ENCODE data around the gene ARL16. TPM values are rescaled to one million over a fixed set of nuclear protein-coding genes. Genes with fewer than 3 reads are reported as not detected.

The ARL16 gene
- total and polyA plus RNA-seq, 2 of the 8 experiments (the other 6 are each of a cell fraction or from before 2014, with no cell fraction given) = 37.0 to 60.8 TPM

DNA sequence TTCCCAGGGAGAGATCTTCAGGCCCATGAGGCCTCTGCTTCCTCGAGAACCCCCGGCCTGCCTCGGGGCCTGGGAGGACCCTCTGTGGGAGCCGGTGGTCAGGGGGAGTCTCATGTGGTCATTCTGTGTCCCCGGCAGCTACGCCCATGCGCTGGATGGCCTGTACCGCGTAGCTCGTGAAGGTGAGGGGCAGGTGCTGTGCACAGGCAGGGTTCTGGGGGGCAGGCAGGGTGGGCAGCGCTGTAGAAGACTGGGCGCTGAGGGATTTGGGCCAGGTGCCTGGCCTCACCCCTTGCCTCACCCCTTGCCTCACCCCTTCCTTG lies 33.0 kb upstream of the ARL16 start:
- POLR2A ChIA-PET (ENCODE audit: partially characterized antibody) = interaction anchor here (1.1 to 25.9 kb wide), 3 partner anchors 8 to 214 kb away, joined by 3 to 436 read pairs (median 348); partner anchors contain the start of genes ARL16, HGS, MRPL12 and SLC25A10
- no peak overlapping the region for H3K4me3 ChIP-seq (ENCODE audit: extremely low read depth in 1 of 4, insufficient read depth in 2 of 4, low read depth in 3 of 4, low read length in 4 of 4)
- no peak overlapping the region for H2AFZ ChIP-seq (ENCODE audit: low read length)
- peaks cover 8% of the 10 kb centered on the region; the same call in 1 of the 2 replicates for H3K79me1 ChIP-seq (ENCODE audit: low read depth, low read length)
- CTCF ChIA-PET (ENCODE audit: partially characterized antibody) = interaction anchor here (1.6 to 2.5 kb wide), 2 partner anchors 9 to 106 kb away, joined by 4 to 13 read pairs; no protein-coding TSS in a partner anchor
- H3K23me2 ChIP-seq (ENCODE audit: low read depth, low read length) = peaks cover 8% of the 10 kb centered on the region; the same call in 1 of the 2 replicates
- no peak overlapping the region for H3K4ac ChIP-seq (replicated peaks; ENCODE audit: insufficient read length, low read depth, low read length)
- H2BK12ac ChIP-seq (ENCODE audit: low read depth, low read length) = no peak overlapping the region
- no peak overlapping the region for H3K56ac ChIP-seq (replicated peaks; ENCODE audit: insufficient read length, low read depth, low read length)
- no peak overlapping the region for H2BK20ac ChIP-seq (ENCODE audit: low read length)
- peaks cover 3 to 10% of the 10 kb centered on the region in 2 experiments for H4K20me1 ChIP-seq (replicated peaks in 1 of 2; ENCODE audit: control insufficient read depth in 1 of 2, insufficient read depth in 2 of 2, low read length in 2 of 2)
- no peak overlapping the region for H2AK5ac ChIP-seq (ENCODE audit: low read depth, low read length)
- DNase-seq (ENCODE audit: low read depth in 1 of 2, low spot score in 2 of 2) (no peak), FAIRE-seq (no peak)
- H3K36me3 ChIP-seq (ENCODE audit: control insufficient read depth in 2 of 4, insufficient read depth in 4 of 4, low read length in 3 of 4) = peaks cover 0 to 9% (median 0%) of the 10 kb centered on the region in 4 experiments; a peak in 3 of 8 replicates
- H3K18ac ChIP-seq (ENCODE audit: extremely low read depth, low read length) = no peak overlapping the region
- H3K4me1 ChIP-seq (replicated peaks in 1 of 4; ENCODE audit: control insufficient read depth in 3 of 4, insufficient read depth in 4 of 4, low read length in 3 of 4) = peaks cover 0 to 15% (median 8%) of the 10 kb centered on the region in 4 experiments; a peak in 5 of 7 replicates
- H4K8ac ChIP-seq (ENCODE audit: extremely low read depth, insufficient read depth, low read length) = no peak overlapping the region
- H3K9me3 ChIP-seq (ENCODE audit: insufficient read depth in 2 of 2, low read depth in 1 of 2, low read length in 1 of 2) = no peaks in the 10 kb centered on the region
- H3K14ac ChIP-seq (ENCODE audit: insufficient read length) = no peak overlapping the region
- H3K23ac ChIP-seq (ENCODE audit: insufficient read length) = no peak overlapping the region
- no peak overlapping the region for H2BK15ac ChIP-seq (ENCODE audit: low read length)
- no peak overlapping the region for H4K5ac ChIP-seq (ENCODE audit: insufficient read length, low read depth, low read length)
- H2BK5ac ChIP-seq (ENCODE audit: low read depth, low read length) = no peak overlapping the region
- 94% methylated on average over 8 of the region's 12 CpGs; no CpG with 5 or more reads in 1 of the 2 experiments for WGBS, 2 experiments (ENCODE audit: extremely low coverage in 1 of 2, insufficient coverage in 1 of 2, insufficient read length in 1 of 2, insufficient replicate concordance in 2 of 2, low coverage in 1 of 2, low lambda C conversion rate in 2 of 2, missing lambda C conversion rate in 1 of 2)
- TF ChIP-seq HDAC6 (IDR thresholded peaks at IDR 0.05; ENCODE audit: low read depth, low read length) (no peak), KDM5A (IDR thresholded peaks at IDR 0.05; ENCODE audit: low read length) (no peak), CBX8 (IDR thresholded peaks at IDR 0.05; ENCODE audit: borderline replicate concordance, low read depth, low read length) (no peak), SUZ12 (IDR thresholded peaks at IDR 0.05; ENCODE audit: low read length) (no peak), SIRT6 (IDR thresholded peaks at IDR 0.05; ENCODE audit: low read length) (no peak), SIN3A (conservative IDR thresholded peaks at IDR 0.05 in 1 of 2, IDR thresholded peaks at IDR 0.05 in 1 of 2; ENCODE audit: low read depth in 1 of 2, low read length in 2 of 2) (no peak), TAF1 (IDR thresholded peaks at IDR 0.05; ENCODE audit: low read depth, low read length) (no peak), RFX5 (IDR thresholded peaks at IDR 0.05; ENCODE audit: borderline replicate concordance, low read depth, low read length) (no peak)
- TF ChIP-seq, protein P1, sequence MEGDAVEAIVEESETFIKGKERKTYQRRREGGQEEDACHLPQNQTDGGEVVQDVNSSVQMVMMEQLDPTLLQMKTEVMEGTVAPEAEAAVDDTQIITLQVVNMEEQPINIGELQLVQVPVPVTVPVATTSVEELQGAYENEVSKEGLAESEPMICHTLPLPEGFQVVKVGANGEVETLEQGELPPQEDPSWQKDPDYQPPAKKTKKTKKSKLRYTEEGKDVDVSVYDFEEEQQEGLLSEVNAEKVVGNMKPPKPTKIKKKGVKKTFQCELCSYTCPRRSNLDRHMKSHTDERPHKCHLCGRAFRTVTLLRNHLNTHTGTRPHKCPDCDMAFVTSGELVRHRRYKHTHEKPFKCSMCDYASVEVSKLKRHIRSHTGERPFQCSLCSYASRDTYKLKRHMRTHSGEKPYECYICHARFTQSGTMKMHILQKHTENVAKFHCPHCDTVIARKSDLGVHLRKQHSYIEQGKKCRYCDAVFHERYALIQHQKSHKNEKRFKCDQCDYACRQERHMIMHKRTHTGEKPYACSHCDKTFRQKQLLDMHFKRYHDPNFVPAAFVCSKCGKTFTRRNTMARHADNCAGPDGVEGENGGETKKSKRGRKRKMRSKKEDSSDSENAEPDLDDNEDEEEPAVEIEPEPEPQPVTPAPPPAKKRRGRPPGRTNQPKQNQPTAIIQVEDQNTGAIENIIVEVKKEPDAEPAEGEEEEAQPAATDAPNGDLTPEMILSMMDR (IDR thresholded peaks at IDR 0.05; ENCODE audit: control extremely low read depth in 1 of 3, insufficient read depth in 1 of 3, low read depth in 1 of 3, low read length in 3 of 3) = no peak
- H2BK120ac ChIP-seq (replicated peaks; ENCODE audit: low read depth, low read length) = no peak overlapping the region
- H3K27ac ChIP-seq (ENCODE audit: low read depth, low read length) = no peak overlapping the region
- H3K4me2 ChIP-seq (ENCODE audit: insufficient read depth in 1 of 2, low read depth in 2 of 2, low read length in 2 of 2) = no peak overlapping the region
- H3K79me2 ChIP-seq (ENCODE audit: control insufficient read depth in 1 of 2, insufficient read depth in 2 of 2, low read length in 2 of 2) = peaks cover 0 to 7% of the 10 kb centered on the region in 2 experiments; a peak in 1 of 4 replicates
- H3K27me3 ChIP-seq (replicated peaks in 1 of 4; ENCODE audit: control insufficient read depth in 3 of 4, extremely low read depth in 1 of 4, insufficient read depth in 3 of 4, low read length in 3 of 4) = no peaks in the 10 kb centered on the region
- H3K9ac ChIP-seq (replicated peaks in 1 of 4; ENCODE audit: extremely low read depth in 1 of 4, low read depth in 3 of 4, low read length in 3 of 4) = no peak overlapping the region
- no peak overlapping the region for H4K91ac ChIP-seq (replicated peaks; ENCODE audit: insufficient read length, low read length)
